Measurements from ENCODE around the gene EMC1.

- no peak for TF ChIP-seq CTCF (IDR thresholded peaks at IDR 0.05; ENCODE audit: borderline replicate concordance, extremely low read depth, low read length, poor library complexity, severe bottlenecking)
- TF ChIP-seq EZH2 (IDR thresholded peaks at IDR 0.05; ENCODE audit: borderline replicate concordance, low read depth, low read length, severe bottlenecking) = no peak
These were observed 10.7 kb upstream of the EMC1 start for GRCh38 chr1:19262047-19262446.
